Anterior cingulate cortex (tissue), 58 donors: ENCODE results near the gene KCNJ18.
"Not testable (repeated sequence)": the region's sequence is repeated elsewhere in the genome, so short reads cannot be mapped to it uniquely, and the experiment has no call there.

Experiments used
- DNase-seq, 58 donors: peaks; one replicate each; lab custom pipeline; 2025; lab: John Stamatoyannopoulos, UW

The KCNJ18 gene

DNA sequence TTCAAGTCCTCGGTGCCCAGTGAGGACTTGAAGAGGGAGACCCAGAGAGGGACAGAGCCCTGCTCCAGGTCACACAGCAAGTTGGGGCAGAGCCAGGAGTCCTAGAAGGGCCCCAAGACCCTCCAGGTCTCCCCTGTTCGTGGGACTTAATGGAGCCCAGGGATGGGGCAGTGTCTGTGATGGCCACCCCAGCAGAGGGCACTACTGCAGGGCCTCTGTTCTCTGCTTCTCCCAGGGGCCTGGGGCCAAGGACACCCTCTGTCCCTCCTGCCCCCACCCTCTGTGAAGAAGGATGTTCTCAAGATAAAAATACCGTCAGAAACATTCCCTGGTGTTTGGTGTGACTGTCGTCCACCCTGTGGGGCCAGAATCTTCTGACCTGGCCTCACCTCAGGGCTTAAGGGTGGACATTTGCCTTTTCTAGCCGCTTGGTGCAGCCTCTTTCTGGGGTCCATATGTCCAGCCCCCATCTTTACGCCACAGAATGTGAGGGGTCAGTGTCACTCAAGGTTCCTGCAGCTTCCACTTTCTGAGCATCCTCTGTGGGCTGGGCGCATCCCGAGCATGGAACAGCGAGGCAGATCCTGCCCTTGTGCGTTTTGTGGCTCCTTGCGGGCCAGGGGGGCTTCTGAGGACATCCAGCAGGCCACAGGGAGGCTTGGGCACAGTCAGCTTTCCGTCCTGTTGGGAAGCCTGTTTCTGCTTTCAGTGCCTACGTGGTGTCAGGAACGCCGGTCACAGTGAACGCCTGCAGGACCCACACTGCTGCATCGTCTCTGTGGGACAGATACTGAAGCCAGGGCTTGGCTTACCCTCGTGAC, at the start of gene KCNJ18:
Gene KCNJ18, plus strand, starts transcription at position 641 of the 821 bp plus-strand sequence. CDS start 10,264 bp downstream, outside the sequence.
- not testable (repeated sequence) for DNase-seq

DNA sequence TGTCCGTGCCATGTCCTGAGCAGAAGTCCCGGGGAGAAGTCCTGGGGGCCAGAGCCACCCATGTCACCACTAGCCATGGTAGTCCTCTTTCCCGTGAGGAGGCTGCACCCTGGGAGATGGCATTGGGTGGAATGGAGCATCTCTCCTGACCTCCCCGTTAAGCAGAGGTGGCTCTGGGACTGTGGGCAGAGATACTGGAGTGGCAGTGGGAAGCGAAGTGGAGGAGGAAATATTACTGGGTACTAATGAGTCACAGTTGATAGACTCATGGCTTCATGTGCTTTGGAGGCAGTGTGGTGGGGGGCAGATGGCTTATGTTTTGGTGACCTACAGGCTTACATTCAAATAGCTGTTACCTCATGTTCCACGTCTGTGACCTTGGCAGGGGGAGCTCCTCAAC, 44.2 kb upstream of the KCNJ18 start:
- not testable (repeated sequence) for DNase-seq

GRCh38 chr17:21650043-21650442, 42.3 kb upstream of the KCNJ18 start:
- DNase-seq, result not testable (repeated sequence)

DNA sequence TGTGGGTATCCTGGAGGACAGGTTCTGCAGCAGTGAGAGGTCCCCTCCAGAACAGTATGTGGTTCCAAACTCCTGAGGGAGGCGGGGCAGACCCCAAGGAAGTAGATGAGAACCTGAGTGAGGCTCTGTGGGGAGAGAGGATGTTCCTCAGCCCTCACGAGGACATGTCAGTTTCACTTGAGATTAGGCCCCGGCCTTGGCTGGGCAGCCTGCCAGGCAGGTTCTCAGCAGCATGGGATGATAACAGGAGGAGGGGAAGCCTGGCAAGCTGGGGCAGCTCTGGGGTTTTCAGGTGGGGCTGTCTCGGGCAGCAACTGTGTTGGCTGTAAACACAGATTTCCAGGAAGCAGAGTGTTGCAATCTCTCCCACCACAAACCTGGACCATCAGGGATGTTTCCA, 40.3 kb upstream of the KCNJ18 start:
- DNase-seq, result not testable (repeated sequence)

DNA sequence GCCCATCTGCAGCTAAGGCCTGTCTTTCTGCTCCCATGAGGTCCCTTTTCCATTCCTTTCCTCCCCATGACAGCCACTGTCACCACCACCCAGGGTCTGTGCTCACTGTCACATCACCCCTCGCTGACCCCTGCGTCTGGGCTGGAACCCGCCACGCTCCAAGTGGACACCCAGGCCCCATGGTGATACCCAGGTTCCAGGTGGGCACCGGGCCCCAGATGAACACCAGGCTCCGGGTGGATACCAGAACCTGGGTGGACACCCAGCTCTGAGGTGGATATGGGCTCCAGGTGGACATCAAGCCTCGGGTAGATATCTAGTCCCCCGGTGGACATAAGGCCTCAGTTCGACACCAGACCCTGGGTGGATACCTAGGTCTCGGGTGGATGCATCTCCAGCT, 39.1 kb upstream of the KCNJ18 start:
- DNase-seq, result not testable (repeated sequence)

DNA sequence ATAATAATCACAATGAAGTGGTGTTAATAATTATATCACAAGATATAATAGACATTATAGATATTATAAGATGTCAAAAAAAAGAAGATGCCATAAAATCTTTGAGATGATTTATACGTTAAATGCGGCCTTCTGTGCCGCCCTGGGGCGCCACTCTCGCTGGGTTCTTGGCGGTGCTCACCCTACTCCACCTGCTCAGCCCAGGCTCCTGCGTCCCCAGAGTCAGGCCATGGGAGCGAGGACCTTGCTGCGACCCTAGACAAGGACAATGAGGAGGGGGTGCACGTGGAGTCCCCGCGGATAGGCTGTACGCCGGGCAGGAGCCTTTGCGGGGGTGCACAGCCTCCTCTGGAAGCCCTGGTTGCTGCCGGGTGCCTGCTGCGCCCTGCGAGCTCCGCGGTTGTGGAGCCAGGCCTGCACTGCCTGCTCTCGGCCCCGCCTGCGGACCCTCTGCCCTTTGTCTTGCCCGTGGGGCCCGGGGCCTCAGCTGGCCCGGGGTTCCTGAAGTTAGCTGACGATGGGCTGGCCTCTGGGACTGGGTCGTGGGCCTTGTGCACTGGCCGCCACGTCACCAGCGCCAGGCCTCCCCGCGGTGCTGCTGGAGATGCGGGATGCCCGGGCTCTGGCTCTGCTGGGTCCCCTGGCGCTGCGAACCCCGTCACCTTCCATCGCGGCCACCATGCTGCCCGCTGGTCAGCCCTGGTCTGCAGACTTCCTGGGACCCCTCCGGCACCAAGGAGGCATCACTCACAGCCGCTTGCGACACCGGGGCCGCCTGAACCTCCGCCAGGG, 35.6 kb upstream of the KCNJ18 start:
- DNase-seq, result not testable (repeated sequence)

- not testable (repeated sequence) for DNase-seq
Observed at GRCh38 chr17:21659635-21660034, 32.7 kb upstream of the KCNJ18 start.

DNA sequence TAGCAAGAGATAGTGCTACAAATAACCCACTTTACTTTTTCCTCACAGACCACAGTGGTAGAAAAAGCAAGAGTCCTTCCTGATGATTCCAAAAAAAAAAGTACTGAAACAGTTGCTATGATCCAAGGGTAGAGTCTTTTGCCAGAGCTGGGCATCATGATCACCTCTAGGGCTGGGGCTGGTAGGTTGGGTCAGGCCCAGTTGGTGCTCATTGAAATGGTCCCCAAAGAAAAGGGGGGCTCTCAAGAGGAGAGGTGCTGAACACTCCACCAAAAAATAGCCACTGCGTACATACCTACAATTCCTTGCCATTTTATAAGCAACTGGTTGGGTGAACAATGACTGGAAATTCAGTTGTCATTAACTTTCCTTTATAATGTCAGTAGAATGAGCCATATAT, 30.9 kb upstream of the KCNJ18 start:
- not testable (repeated sequence) for DNase-seq

DNA sequence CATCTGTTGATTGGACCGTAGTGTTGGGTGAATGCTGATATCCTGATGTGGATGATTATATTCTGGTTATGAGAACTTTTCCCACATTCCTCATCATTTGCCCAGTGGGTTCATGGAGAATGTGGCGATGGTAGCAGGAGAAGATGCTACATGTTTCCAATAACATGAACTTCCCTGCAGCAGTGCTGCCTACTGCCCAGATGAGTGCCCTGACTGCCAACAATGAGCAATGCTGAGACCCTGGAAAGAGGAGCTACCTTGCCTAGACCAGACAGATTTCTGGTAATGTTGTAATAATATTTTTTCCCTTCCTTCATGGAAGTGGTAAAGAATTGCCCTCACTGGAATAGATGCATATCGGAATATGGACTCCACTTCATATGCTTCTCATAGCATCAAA, 29.2 kb upstream of the KCNJ18 start:
- DNase-seq, result not testable (repeated sequence)

- DNase-seq, result not testable (repeated sequence)
Observed at GRCh38 chr17:21663614-21664474, 28.5 kb upstream of the KCNJ18 start.

GRCh38 chr17:21665171-21665570, 27.2 kb upstream of the KCNJ18 start:
- not testable (repeated sequence) for DNase-seq

GRCh38 chr17:21665935-21666493, 26.3 kb upstream of the KCNJ18 start:
- DNase-seq, result not testable (repeated sequence)

DNA sequence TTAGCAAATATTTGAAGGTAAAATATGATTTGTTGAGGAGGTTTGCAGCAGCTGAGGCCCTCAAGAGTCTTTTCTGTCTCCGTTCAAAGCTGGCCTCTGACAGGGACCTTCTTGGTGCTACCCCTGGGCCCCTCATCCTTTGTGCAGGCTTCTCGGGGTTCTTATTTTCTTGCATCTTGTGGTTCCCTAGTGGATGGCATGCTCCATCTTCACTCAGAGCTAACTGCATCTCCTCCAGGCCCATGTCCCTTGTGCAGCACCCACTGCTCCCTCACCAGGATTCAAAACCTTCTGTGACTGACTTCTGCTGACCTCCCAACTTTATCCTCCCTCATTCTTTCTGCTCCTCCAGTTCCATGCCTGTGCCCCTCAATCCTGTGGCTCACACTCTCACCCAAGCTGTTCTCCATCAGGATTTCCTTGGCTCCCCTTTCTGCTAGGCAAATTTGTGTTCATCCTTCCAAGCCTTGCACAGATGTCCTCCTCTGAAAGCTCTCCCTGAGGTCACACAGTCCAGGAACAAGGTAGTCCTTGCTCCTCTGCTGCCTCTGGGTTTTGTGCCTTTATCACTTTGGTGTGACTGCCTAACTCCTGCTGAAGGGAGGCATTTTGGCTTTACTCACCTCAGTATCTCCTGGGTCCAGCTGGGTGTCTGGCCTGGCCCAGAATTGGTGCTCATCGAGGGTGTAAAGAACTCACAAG, 25.5 kb upstream of the KCNJ18 start:
- DNase-seq, result not testable (repeated sequence)

GRCh38 chr17:21667413-21668117, 24.8 kb upstream of the KCNJ18 start:
- DNase-seq, result not testable (repeated sequence)

DNA sequence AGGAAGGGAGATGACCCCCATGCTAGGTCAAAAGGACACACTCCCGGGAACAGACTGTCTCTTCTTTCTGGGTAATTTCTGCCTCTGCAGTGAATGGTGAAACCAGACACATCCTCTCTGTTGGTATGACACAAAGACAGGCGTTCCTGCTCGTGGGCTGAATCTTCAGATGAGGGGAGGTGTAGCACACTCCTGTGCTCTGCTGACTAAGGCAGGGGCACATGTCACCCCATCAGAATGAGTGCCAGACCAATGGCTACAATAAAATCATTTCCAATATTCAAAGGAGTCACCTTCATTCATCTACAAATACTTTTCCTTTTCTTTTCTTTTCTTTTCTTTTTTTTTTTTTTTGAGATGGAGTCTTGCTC, 24.2 kb upstream of the KCNJ18 start:
- not testable (repeated sequence) for DNase-seq

DNA sequence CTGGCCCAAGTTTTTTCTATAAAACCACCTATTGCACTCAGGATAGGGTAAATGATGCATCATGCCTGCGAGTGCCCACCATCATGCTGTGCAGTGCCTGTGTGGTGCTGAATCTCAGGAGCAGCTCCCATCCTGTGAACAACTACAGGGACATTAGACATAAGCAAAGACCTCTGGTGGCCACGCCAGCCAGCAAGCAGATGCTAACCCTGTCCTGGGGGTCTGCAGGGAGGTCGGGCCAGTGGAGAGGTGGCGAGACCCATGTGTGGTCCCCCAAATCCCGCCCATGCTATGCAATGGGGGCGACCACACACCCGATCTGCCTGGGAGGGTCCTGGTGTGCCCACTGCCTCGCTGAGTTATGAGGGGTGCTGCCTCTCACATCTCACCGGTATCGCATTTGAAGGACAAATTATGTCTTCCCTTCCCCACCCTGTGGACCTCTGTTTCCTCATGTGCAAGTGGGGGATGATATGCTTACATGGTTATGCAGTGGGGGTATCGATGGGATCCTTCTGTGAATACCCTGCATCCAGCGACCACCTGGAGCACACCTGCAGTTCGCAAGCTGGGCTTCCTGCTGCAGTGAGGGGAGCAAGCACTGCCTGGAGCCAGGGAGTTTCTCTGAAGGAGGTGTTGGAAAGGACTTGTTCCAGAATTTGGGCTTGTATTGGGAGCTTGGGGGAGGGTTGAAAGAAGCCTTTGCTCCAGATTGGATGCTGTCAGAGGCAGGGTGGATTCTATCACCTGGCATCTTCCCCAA, 23.4 kb upstream of the KCNJ18 start:
- not testable (repeated sequence) for DNase-seq

- not testable (repeated sequence) for DNase-seq
Observed at GRCh38 chr17:21669616-21670360, 22.5 kb upstream of the KCNJ18 start.
